NCI-H2081 (cell line): ENCODE measurements around the gene APBB1.

Experiments used
- DNase-seq, 2 experiments: peaks; one replicate each; lab custom pipeline; 2025; lab: John Stamatoyannopoulos, UW

The APBB1 gene

GRCh38 chr11:6419009-6419631 is at the start of gene APBB1:
TSS of gene APBB1 (minus strand) at chr11:6419094. CDS start at chr11:6411347, 7,747 bp downstream.
- peak; percentile 49 to 56 for DNase-seq

- DNase-seq = no peak
Measured at GRCh38 chr11:6459099-6459450, 40.2 kb upstream of the APBB1 start.

- DNase-seq = no peak
Measured at GRCh38 chr11:6458352-6459098, 39.6 kb upstream of the APBB1 start.

- no peak for DNase-seq
Measured at GRCh38 chr11:6457581-6458320, 38.9 kb upstream of the APBB1 start.

DNA sequence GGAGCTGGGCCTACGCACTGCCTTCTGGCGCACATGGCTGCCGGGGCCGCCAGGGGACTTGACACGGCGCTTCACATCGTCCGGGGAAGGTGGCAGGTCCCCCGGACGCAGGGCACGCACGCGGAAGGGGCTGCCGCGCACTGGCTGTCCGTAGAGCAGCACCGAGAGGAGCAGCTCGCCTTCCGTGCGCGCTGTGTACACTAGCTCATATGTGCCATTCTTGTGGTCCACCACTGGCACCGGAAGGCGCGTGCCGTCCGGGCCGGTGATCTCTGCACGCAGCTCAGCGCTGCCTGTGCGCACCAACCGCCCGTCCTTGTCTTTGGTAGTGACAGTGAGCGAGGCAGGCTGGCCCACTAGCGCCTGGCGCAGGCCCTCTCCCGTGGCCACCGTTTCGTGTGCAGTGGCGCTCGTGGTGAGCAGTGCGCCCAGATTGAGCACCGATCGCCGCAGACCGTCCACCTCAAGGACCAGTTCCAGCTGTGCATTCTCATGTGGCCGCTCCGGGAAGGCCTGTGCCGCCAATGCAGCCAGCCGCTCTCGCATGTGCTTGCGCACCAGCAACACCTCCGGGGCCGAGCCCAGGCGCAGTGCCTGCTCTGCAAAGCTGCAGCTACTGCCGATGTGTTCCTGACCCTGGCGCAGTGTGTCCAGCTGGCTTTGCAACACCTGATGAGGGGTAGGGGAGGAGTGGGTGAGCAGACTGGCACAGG is 37.6 kb upstream of the APBB1 start:
- DNase-seq = no peak

DNA sequence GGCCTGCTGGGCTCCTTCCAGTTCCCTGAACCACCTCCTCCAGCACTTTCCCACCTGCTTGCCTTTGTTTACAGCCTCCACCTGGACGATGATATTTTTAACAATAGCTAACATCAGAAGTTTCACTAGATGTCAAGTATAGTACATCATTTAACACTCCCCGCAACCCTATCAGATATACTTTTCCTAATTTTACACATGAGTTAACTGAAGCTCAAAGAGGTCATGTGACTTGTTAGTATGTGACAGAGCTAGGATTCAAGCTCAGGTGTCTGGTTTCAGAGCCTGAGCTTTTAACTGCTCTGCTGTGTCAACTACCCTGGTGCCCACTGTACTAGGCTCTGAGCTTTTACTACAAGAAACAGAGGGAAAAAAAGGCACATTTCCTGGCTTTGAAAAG is 36.2 kb upstream of the APBB1 start:
- no peak for DNase-seq

DNA sequence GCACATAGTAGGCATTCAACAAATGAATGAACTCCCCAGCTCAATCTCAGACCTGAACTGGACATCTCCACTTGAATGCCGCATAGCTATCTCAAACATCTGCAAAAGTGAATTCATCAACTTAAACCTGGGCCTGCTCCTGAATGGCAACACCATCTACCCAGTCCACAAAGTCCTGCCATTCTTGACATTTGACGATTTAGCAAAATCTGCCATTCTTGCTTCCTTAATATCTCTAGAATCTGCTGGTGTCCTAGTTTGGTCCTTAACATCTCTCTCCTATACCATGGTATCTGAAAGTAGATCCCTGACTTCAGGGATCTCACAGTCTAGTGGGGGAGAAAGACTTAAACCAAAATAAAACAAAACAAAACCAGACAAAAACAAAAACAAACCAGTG is 34.3 kb upstream of the APBB1 start:
- no peak for DNase-seq

DNA sequence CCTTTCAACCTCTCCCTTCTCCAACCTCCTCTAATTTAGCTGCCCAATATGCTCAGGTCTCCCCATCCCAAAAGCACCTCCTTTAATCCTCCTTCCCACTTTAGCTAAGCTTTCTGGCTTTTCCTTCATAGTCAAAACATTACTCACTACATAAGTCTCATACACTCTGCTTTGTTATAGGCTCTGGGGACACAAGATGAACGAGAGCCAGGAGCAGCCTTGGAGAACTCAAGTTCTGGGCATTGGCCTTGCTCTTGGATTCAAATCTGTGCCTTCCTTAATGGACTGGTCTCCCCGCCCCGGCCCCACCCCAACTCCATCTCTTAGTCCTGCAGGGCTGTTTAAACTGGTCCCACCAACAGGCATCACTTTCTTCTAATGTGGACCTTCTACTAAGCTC is 33.3 kb upstream of the APBB1 start:
- DNase-seq = no peak

DNA sequence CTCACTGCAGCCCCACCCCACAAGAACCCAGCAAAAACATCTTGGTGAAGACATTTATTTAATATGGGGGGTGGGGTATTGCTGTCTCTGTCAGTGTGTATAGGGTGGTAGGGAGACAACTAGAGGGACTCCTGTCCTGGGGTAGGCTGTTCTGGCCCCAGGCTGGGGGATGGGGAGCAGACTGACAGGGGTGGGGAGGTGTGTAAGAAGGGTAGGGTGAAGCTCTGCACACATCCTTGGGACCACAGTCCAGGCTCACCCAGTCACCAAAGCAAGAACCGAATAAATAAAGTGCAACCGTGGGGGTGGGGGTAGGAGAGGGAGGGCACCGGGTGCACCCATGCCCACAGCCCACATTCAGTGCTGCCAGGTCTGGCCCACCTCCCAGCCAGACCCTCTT is 29.7 kb upstream of the APBB1 start:
- DNase-seq = no peak

GRCh38 chr11:6443269-6444003 is 24.5 kb upstream of the APBB1 start:
- peak; percentile 15 to 37 for DNase-seq

- no peak for DNase-seq
Measured at GRCh38 chr11:6442441-6442840, 23.5 kb upstream of the APBB1 start.

DNA sequence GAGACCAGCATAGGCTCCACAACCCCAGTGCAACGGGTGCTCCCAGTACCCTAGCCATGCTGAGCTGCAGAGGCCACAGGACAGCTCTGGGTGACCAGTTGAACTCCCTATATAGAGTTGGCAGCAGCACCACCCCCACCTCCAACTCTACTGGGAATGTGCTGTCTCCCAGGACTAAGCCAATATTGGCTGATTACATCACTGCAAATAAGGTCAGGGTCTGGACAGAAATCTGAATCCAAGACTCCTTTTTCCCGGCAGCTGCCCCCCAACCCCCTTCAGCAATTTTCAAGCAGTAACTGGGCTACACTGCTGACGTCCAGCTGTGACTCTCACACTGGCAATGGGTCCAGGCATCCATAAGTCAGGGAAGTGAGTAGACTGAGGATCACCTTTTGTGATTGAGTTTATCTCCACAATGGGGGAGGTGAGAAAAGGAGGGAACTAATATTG is 22.0 kb upstream of the APBB1 start, which contains the start of gene HPX:
Gene HPX, minus strand, starts transcription at position 82 of the 453 bp plus-strand sequence. Its CDS starts 24 bp downstream, at position 58.
- DNase-seq = no peak

GRCh38 chr11:6438979-6439571 is 20.2 kb upstream of the APBB1 start:
- peak; percentile 49 to 66 for DNase-seq

GRCh38 chr11:6437993-6438392 is 19.1 kb upstream of the APBB1 start:
- no peak for DNase-seq

- no peak for DNase-seq
Measured at GRCh38 chr11:6437423-6437822, 18.5 kb upstream of the APBB1 start.

DNA sequence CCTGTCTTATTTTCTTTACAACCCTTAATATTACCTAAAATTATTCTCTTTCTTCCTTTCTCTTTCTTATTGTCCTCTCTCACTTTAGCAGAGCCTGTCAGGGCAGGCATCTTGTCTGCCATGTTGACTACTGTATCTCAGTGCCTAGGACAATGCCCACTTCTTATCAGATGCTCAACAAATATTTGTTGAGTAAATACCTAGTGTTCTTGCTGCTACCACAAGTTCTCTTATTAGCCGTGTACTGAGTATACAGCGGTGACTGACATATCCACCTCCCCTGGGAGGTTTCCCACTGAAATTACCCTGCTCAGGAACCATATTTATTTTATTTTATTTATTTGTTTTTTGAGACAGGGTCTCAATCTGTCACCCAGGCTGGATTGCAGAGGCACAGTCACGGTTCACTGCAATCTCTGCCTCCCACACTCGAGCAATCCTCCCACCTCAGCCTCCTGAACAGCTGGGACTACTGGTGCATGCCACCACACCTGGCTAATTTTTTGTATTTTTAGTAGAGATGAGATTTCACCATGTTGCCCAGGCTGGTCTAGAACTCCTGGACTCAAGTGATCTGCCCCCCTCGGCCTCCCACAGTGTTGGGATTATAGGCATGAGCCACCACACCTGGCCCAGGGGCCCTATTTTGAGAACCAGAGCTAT is 15.2 kb upstream of the APBB1 start:
- DNase-seq = no peak

DNA sequence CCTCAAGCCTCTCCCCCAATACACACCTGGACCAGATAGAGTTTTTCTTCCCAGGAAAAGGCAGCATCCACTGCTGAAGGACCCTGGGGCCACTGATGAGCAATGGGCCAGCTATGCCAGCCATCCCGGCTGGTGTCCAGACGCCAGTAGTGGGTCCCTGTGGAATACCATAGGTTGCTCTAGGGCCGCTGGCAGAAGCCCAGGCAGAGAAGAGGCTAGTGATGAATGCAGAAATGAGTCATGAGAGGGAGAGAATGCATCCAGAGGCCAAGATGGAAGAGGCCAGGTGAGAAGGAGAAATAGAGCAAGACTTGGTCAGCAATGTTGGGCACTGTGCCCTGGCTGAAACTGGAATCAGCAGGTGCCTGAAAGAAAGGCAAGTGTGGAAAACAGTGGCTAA is 13.0 kb upstream of the APBB1 start:
- no peak for DNase-seq

GRCh38 chr11:6427516-6427915 is 8.6 kb upstream of the APBB1 start:
- DNase-seq = no peak

DNA sequence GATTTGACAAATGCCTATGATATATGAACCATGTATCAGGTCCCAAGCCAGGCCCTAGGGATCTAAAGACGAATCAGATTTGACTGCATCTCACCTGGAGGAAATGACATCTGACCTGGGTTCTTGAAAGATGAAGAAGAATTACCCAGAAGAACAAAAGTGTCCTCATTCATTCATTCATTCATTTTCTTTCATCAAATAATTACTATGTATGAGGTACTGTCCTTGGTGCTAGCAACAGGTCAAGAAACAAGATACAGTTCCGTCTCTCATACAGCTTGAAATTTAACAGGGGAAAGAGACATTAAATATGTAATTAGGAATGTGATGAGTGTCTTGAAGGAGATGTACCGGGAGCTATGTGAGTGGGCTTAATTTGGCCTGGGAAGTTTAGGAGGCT is 1.8 kb upstream of the APBB1 start:
- no peak for DNase-seq

DNA sequence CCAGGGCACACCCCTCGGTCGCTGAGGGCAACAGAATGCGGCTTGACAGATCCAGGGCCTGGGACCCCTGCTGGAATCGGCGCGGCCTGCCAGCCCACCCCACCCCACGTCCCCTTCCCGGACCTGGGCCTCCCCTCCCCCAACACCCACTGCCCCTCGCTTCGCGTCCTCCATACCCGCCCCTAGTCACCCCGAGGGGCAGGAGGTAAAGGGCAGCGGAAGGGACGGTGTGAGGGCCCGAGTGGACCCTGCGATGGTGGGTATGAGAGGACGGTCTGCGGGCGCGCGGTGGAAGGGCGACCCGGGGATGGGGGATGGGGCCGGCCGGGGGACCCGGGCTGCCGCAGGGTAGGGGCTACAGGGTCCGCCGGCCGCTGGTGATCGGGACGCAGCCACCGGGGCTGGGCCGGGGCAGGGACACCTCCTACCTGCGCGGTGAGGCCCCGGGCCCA is 311 bp downstream of the APBB1 start:
- no peak for DNase-seq
